ENCODE results near the gene CDH23.

Gene CDH23

GRCh38 chr10:71424496-71425194 lies 27.9 kb downstream of the CDH23 start:
- no peak for DNase-seq (ENCODE audit: low read depth)
- H3K4me3 ChIP-seq (ENCODE audit: low read length), result no peak overlapping the region
- no peak for TF ChIP-seq CTCF (IDR thresholded peaks at IDR 0.05; ENCODE audit: insufficient read depth, low read depth, low read length, missing control alignments)

GRCh38 chr10:71426058-71426605 lies 29.4 kb downstream of the CDH23 start:
- no peak for TF ChIP-seq CTCF (IDR thresholded peaks at IDR 0.05; ENCODE audit: insufficient read depth, low read depth, low read length, missing control alignments)
- H3K4me3 ChIP-seq (ENCODE audit: low read length), result no peak overlapping the region
- DNase-seq (ENCODE audit: low read depth), result no peak

- no peak for DNase-seq (ENCODE audit: low read depth)
- no peak for TF ChIP-seq CTCF (IDR thresholded peaks at IDR 0.05; ENCODE audit: insufficient read depth, low read depth, low read length, missing control alignments)
- no peak overlapping the region for H3K4me3 ChIP-seq (ENCODE audit: low read length)
Measured at GRCh38 chr10:71427246-71427645, 30.5 kb downstream of the CDH23 start.

GRCh38 chr10:71429304-71429703 lies 32.6 kb downstream of the CDH23 start:
- no peak for TF ChIP-seq CTCF (IDR thresholded peaks at IDR 0.05; ENCODE audit: insufficient read depth, low read depth, low read length, missing control alignments)
- H3K4me3 ChIP-seq (ENCODE audit: low read length), result no peak overlapping the region
- no peak for DNase-seq (ENCODE audit: low read depth)

- TF ChIP-seq CTCF (IDR thresholded peaks at IDR 0.05; ENCODE audit: insufficient read depth, low read depth, low read length, missing control alignments), result no peak
- DNase-seq (ENCODE audit: low read depth), result no peak
Measured at GRCh38 chr10:71429929-71430328, 33.2 kb downstream of the CDH23 start.

GRCh38 chr10:71431239-71432100 lies 34.8 kb downstream of the CDH23 start:
- DNase-seq (ENCODE audit: low read depth), result no peak
- no peak overlapping the region for H3K4me3 ChIP-seq (ENCODE audit: low read length)
- TF ChIP-seq CTCF (IDR thresholded peaks at IDR 0.05; ENCODE audit: insufficient read depth, low read depth, low read length, missing control alignments), result peak; percentile 20

More at GRCh38 chr10:71429929-71430328, 33.2 kb downstream of the CDH23 start:
- H3K4me3 ChIP-seq (ENCODE audit: low read length), result no peak overlapping the region

Measured in epithelial cell of esophagus (primary cell).